HAP-1 (cell line): Measurements from ENCODE around the gene RRP9.
"Not testable (repeated sequence)": the region's sequence is repeated elsewhere in the genome, so short reads cannot be mapped to it uniquely, and the experiment has no call there.

Source experiments
- DNase-seq, 2 experiments: peaks; one replicate each; pipeline ENCODE4 v3.0.0-alpha.2; 2016 to 2020; ENCODE audit warnings: low spot score in 2 of 2
- H3K27me3 ChIP-seq: fragments of 250-450 bp; sonication (Bioruptor Pico); 2 replicates; pipeline ENCODE4 v1.5.1; 2020; ENCODE audit warnings: low read depth, mild to moderate bottlenecking, moderate library complexity
- H3K36me3 ChIP-seq: fragments of 250-450 bp; sonication (Bioruptor Pico); replicated peaks from 2 replicates; pipeline ENCODE4 v1.5.1; 2020; ENCODE audit warnings: mild to moderate bottlenecking
- H3K4me1 ChIP-seq: fragments of 250-450 bp; sonication (Bioruptor Pico); 2 replicates; pipeline ENCODE4 v1.5.1; 2020; ENCODE audit warnings: mild to moderate bottlenecking
- H3K4me3 ChIP-seq: fragments of 250-450 bp; sonication (Bioruptor Pico); 2 replicates; pipeline ENCODE4 v1.5.1; 2020; ENCODE audit warnings: mild to moderate bottlenecking, moderate library complexity
- H3K9me3 ChIP-seq: fragments of 250-450 bp; sonication (Bioruptor Pico); 2 replicates; pipeline ENCODE4 v1.5.1; 2020; ENCODE audit warnings: mild to moderate bottlenecking, moderate library complexity
- in situ Hi-C: fragments of 300-500 bp; cut with MboI; formaldehyde crosslinking; loops from 3 replicates; pipeline ENCODE4 v1.14.3; 2020; ENCODE audit warnings: low sequenced_read_pairs, inconsistent platforms, mixed read lengths

Gene RRP9

GRCh38 chr3:51900043-51900442 lies 41.7 kb downstream of the RRP9 start:
- H3K9me3 ChIP-seq, H3K36me3 ChIP-seq, H3K4me1 ChIP-seq, H3K4me3 ChIP-seq, DNase-seq, in situ Hi-C loops: not testable (repeated sequence)
- peaks cover 22% of the 10 kb centered on the region for H3K27me3 ChIP-seq

- no peak overlapping the region for H3K4me3 ChIP-seq
- in situ Hi-C loops, result no loop called here
Measured at GRCh38 chr3:51897391-51897790, 44.3 kb downstream of the RRP9 start.

GRCh38 chr3:51896607-51897305 lies 44.9 kb downstream of the RRP9 start:
- Histone ChIP-seq H3K27me3 (peaks cover 22% of the 10 kb centered on the region), H3K4me3 (no peak overlapping the region)

More at GRCh38 chr3:51897391-51897790, 44.3 kb downstream of the RRP9 start:
- Histone ChIP-seq H3K36me3 (no peaks in the 10 kb centered on the region), H3K4me1 (no peaks in the 10 kb centered on the region), H3K9me3 (no peaks in the 10 kb centered on the region), H3K27me3 (peaks cover 22% of the 10 kb centered on the region)
- no peak for DNase-seq

GRCh38 chr3:51894939-51895338 lies 46.8 kb downstream of the RRP9 start:
- H3K4me1 ChIP-seq, result no peaks in the 10 kb centered on the region
- peaks cover 19% of the 10 kb centered on the region for H3K27me3 ChIP-seq
- in situ Hi-C loops, result no loop called here
- no peaks in the 10 kb centered on the region for H3K9me3 ChIP-seq
- no peaks in the 10 kb centered on the region for H3K36me3 ChIP-seq
- no peak overlapping the region for H3K4me3 ChIP-seq
- no peak for DNase-seq

More at GRCh38 chr3:51896607-51897305, 44.9 kb downstream of the RRP9 start:
- no peaks in the 10 kb centered on the region for H3K9me3 ChIP-seq
- H3K36me3 ChIP-seq, result no peaks in the 10 kb centered on the region
- DNase-seq, result no peak
- in situ Hi-C loops, result no loop called here
- H3K4me1 ChIP-seq, result no peaks in the 10 kb centered on the region

GRCh38 chr3:51894391-51894790 lies 47.3 kb downstream of the RRP9 start:
- Histone ChIP-seq H3K27me3 (peaks cover 16% of the 10 kb centered on the region), H3K36me3 (no peaks in the 10 kb centered on the region), H3K4me3 (no peak overlapping the region), H3K4me1 (no peaks in the 10 kb centered on the region), H3K9me3 (no peaks in the 10 kb centered on the region)
- in situ Hi-C loops, result no loop called here
- no peak for DNase-seq

- no peaks in the 10 kb centered on the region for H3K36me3 ChIP-seq
- no peaks in the 10 kb centered on the region for H3K27me3 ChIP-seq
- H3K4me1 ChIP-seq, result no peaks in the 10 kb centered on the region
- DNase-seq, result no peak
- no peaks in the 10 kb centered on the region for H3K9me3 ChIP-seq
- in situ Hi-C loops, result no loop called here
- H3K4me3 ChIP-seq, result no peak overlapping the region
Measured at GRCh38 chr3:51891242-51892039, 50.3 kb downstream of the RRP9 start.

- Histone ChIP-seq H3K36me3 (no peaks in the 10 kb centered on the region), H3K9me3 (no peaks in the 10 kb centered on the region), H3K4me1 (no peaks in the 10 kb centered on the region), H3K4me3 (no peak overlapping the region), H3K27me3 (peaks cover 4% of the 10 kb centered on the region)
- in situ Hi-C loops, result no loop called here
- no peak for DNase-seq
Measured at GRCh38 chr3:51888463-51889105, 53.1 kb downstream of the RRP9 start.

- DNase-seq, result no peak
- Histone ChIP-seq H3K9me3 (no peaks in the 10 kb centered on the region), H3K4me3 (no peak overlapping the region), H3K36me3 (no peaks in the 10 kb centered on the region), H3K4me1 (no peaks in the 10 kb centered on the region), H3K27me3 (peaks cover 14% of the 10 kb centered on the region)
- in situ Hi-C loops, result no loop called here
Measured at GRCh38 chr3:51887620-51888019, 54.1 kb downstream of the RRP9 start.

GRCh38 chr3:51886447-51886846 lies 55.3 kb downstream of the RRP9 start:
- H3K9me3 ChIP-seq, result no peaks in the 10 kb centered on the region
- H3K27me3 ChIP-seq, result peaks cover 16% of the 10 kb centered on the region
- in situ Hi-C loops, result no loop called here
- no peak for DNase-seq
- H3K4me3 ChIP-seq, result no peak overlapping the region
- no peaks in the 10 kb centered on the region for H3K36me3 ChIP-seq
- no peaks in the 10 kb centered on the region for H3K4me1 ChIP-seq
